Heart left ventricle (tissue), 13 donors: Measurements from ENCODE around the gene GREB1.

ENCODE experiments used
- POLR2A ChIP-seq, 2 donors: fragments of 450-650 bp; IDR thresholded peaks; one replicate each; pipeline ENCODE4 v1.6.1; 2017; ENCODE audit warnings: antibody characterized with exemption in 2 of 2, mild to moderate bottlenecking in 2 of 2, moderate library complexity in 2 of 2
- TF ChIP-seq, protein P1 (sequence below), 12 donors: fragments of 200-600 bp; sonication (generic) in 4 of 12; IDR thresholded peaks; one replicate each; pipeline versions ENCODE4 v1.5.0 to v1.8.0; 2018 to 2022; ENCODE audit warnings: antibody characterized with exemption in 12 of 12, mild to moderate bottlenecking in 5 of 12
- donor health status: ischemic (EF 13 %, LVEDD 7.1; RV severe dilation, severe dysfunction).
- donor health status: DM: no; HTN: yes; CAD: no.
- donor health status: DM: no; HTN: no; CAD: no.
- donor health status: ischemic (EF 25% LVEDD 6.9; RV normal size, moderate dysfunction).
- donor health status: ischemic (EF 25% LVEDD 5.7; RV mildly dilated, moderate dysfunction).
- donor health status: ischemic (EF 35%, LVEDD 5.7; RV mildly dilated, moderate dysfunction).
- donor health status: nonischemic (EF 11% LVEDD 7.7; RV severe dilation, severe dysfunction).
- donor health status: DM: yes; HTN: yes; CAD: no.
- donor health status: PGD.
- donor health status: ischemic (EF 29% LVEDD 5.4; RV normal size, mild dysfunction).
- donor health status: nonischemic (EF 23%, LVEDD 6.1; RV moderate dilation, normal function).

DNA sequence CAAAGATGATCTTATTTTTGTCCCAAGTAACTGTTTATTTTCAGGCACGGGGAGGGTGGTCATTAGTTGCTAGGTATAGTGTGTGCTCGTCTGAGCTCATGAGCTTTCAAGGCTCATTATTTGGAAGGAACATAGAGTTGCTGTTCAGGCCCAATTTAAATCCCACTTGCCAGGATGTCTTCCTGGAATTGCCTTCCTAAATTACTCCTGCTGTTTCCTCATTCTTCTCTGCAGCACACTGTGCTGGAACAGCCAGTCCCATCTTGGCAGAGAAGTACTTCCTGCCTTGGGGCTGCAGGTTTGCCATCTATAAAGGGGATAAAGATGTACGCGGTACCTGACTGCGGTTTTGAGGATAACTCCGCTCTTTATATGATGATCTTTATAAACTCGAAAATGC is 37.3 kb downstream of the GREB1 start:
- TF ChIP-seq, protein P1, sequence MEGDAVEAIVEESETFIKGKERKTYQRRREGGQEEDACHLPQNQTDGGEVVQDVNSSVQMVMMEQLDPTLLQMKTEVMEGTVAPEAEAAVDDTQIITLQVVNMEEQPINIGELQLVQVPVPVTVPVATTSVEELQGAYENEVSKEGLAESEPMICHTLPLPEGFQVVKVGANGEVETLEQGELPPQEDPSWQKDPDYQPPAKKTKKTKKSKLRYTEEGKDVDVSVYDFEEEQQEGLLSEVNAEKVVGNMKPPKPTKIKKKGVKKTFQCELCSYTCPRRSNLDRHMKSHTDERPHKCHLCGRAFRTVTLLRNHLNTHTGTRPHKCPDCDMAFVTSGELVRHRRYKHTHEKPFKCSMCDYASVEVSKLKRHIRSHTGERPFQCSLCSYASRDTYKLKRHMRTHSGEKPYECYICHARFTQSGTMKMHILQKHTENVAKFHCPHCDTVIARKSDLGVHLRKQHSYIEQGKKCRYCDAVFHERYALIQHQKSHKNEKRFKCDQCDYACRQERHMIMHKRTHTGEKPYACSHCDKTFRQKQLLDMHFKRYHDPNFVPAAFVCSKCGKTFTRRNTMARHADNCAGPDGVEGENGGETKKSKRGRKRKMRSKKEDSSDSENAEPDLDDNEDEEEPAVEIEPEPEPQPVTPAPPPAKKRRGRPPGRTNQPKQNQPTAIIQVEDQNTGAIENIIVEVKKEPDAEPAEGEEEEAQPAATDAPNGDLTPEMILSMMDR (IDR thresholded peaks at IDR 0.05) = no peak
- TF ChIP-seq POLR2A (IDR thresholded peaks at IDR 0.05) = no peak
